Transverse colon (tissue), 4 donors: ENCODE data around the gene NDUFAF3. TPM values are rescaled to one million over a fixed set of nuclear protein-coding genes. Genes with fewer than 3 reads are reported as not detected.
A peak's percentile ranks its signal among the peaks of the same experiment; 100 is the strongest.

Experiments
- DNase-seq: peaks from one replicate; pipeline ENCODE4 v3.0.0-alpha.2; 2019
- H3K27ac ChIP-seq, 4 donors: fragments of 200-600 bp; sonication (generic); 2 replicates each; pipeline ENCODE4 v1.5.1; 2016 to 2018; ENCODE audit warnings: inconsistent platforms in 4 of 4
- H3K27me3 ChIP-seq: fragments of 200-600 bp; sonication (generic); 2 replicates; pipeline ENCODE4 v1.5.1; 2017; ENCODE audit warnings: inconsistent platforms
- H3K36me3 ChIP-seq, 4 donors: fragments of 200-600 bp; sonication (generic); 2 replicates each; pipeline ENCODE4 v1.5.1; 2017 to 2019; ENCODE audit warnings: inconsistent platforms in 4 of 4
- H3K4me1 ChIP-seq, 4 donors: fragments of 200-600 bp; sonication (generic); 2 replicates each; pipeline ENCODE4 v1.5.1; 2017 to 2020; ENCODE audit warnings: inconsistent platforms in 4 of 4
- H3K4me3 ChIP-seq, 4 donors: fragments of 200-600 bp; sonication (generic); 1 replicate in 1 of 4; 2 replicates in 3 of 4; pipeline versions ENCODE4 v1.5.1 to v1.6.1; 2017 to 2019; ENCODE audit warnings: inconsistent platforms in 4 of 4
- H3K9me3 ChIP-seq, 2 donors: fragments of 200-600 bp; sonication (generic); 2 replicates each; pipeline ENCODE4 v1.5.1; 2017 to 2019; ENCODE audit warnings: inconsistent platforms in 2 of 2
- EP300 ChIP-seq: sonication (generic); formaldehyde crosslinking; IDR thresholded peaks from one replicate; pipeline ENCODE4 v1.6.1; 2017; ENCODE audit warnings: antibody characterized with exemption, low read depth
- POLR2A ChIP-seq: fragments of 450-650 bp; IDR thresholded peaks from one replicate; pipeline ENCODE4 v1.6.1; 2016; ENCODE audit warnings: antibody characterized with exemption, mild to moderate bottlenecking, moderate library complexity
- POLR2AphosphoS5 ChIP-seq, 3 donors: sonication (generic); formaldehyde crosslinking; IDR thresholded peaks; one replicate each; pipeline ENCODE4 v1.6.1; 2016; ENCODE audit warnings: antibody characterized with exemption in 3 of 3
- WGBS, 2 donors: methylation state at CpG; one replicate each; pipeline ENCODE4 v1.1.5; 2018; ENCODE audit warnings: low coverage in 1 of 2; 5-methylcytosine and 5-hydroxymethylcytosine counted together
- in situ Hi-C, 4 donors: fragments of 200-750 bp; cut with MboI; loops; one replicate each; pipeline versions ENCODE4 v1.15.0 to v1.15.1; 2017; ENCODE audit warnings: low sequenced_read_pairs in 3 of 4, low pct_ligation_motif_present in 1 of 4, low pct_unique_long_range_greater_than_20kb in 1 of 4
- intact Hi-C: fragments of 100-400 bp; cut with DNase I; formaldehyde crosslinking; loops from one replicate; pipeline ENCODE4 v1.15.1; 2023; ENCODE audit warnings: low total_unique reads
- total RNA-seq, 4 donors: library from RNA; depleted of rRNA; stranded (reverse); fragments of >200 nt; gene quantifications; one replicate each; pipeline ENCODE4 v1.1.0, GENCODE V29; 2016
- TF ChIP-seq, protein P1 (sequence below), 5 experiments: fragments of 200-600 bp in 3 of 5; fragments of 450-650 bp in 2 of 5; sonication (generic) in 3 of 5; IDR thresholded peaks; 1 replicate in 2 of 5; 2 replicates in 3 of 5; pipeline ENCODE4 v1.5.1; 2016 to 2017; ENCODE audit warnings: antibody characterized with exemption in 5 of 5, inconsistent platforms in 3 of 5, mild to moderate bottlenecking in 2 of 5, moderate library complexity in 1 of 5

NDUFAF3 gene
- total RNA-seq, 4 donors from 2014 or later = 30.4 to 125 (median 88.1) TPM

DNA sequence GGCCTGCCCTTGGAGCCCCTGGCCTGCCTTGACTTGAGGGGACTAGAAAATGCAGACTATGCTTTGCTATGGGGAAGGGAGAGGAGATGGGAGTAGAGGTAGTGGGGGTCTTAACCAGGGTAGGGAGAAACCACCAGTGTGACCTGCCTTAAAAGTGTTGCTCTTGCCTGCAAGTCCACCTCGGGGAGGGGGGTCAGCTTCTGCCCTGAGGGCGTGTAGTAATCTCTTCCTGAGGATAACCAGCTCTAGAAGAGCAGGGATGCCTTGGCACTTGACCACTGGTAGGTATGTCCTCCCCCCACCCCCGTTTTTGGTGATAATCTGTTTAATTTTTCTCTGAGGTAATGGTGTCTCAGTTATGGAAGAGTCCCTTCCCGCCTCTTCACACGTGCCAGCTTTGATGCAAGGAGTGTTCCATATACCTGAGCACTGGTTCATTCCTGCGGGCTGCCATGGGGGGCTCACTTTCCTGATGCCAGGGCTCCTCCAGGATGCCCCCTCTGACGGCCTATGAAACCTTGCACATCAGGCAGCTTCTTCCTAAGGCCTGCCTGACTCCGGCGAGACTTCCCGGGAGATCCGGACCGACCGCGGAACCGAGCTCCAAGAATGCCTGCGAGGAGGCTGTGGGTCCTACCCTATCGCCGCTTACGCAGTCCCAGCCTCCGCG lies 32.7 kb upstream of the NDUFAF3 start:
- in situ Hi-C loops = no loop called here
- Histone ChIP-seq H3K27ac (peak overlapping the region; percentile 90 to 95 (median 92)), H3K4me1 (peaks cover 17 to 35% (median 23%) of the 10 kb centered on the region in 4 donors), H3K9me3 (no peaks in the 10 kb centered on the region), H3K27me3 (no peaks in the 10 kb centered on the region), H3K36me3 (peaks cover 0 to 8% (median 0%) of the 10 kb centered on the region in 4 donors), H3K4me3 (peak overlapping the region; percentile 53 to 98 (median 87))
- DNase-seq = no peak
- intact Hi-C loops = no loop called here
- TF ChIP-seq EP300 = no peak
- TF ChIP-seq, protein P1, sequence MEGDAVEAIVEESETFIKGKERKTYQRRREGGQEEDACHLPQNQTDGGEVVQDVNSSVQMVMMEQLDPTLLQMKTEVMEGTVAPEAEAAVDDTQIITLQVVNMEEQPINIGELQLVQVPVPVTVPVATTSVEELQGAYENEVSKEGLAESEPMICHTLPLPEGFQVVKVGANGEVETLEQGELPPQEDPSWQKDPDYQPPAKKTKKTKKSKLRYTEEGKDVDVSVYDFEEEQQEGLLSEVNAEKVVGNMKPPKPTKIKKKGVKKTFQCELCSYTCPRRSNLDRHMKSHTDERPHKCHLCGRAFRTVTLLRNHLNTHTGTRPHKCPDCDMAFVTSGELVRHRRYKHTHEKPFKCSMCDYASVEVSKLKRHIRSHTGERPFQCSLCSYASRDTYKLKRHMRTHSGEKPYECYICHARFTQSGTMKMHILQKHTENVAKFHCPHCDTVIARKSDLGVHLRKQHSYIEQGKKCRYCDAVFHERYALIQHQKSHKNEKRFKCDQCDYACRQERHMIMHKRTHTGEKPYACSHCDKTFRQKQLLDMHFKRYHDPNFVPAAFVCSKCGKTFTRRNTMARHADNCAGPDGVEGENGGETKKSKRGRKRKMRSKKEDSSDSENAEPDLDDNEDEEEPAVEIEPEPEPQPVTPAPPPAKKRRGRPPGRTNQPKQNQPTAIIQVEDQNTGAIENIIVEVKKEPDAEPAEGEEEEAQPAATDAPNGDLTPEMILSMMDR (IDR thresholded peaks at IDR 0.05) = no peak
- TF ChIP-seq POLR2AphosphoS5 (IDR thresholded peaks at IDR 0.05) = no peak
- no peak for TF ChIP-seq POLR2A
- 4% methylated on average over 18 of the region's 21 CpGs; no CpG with 5 or more reads in 1 of the 2 donors for WGBS, 2 donors

DNA sequence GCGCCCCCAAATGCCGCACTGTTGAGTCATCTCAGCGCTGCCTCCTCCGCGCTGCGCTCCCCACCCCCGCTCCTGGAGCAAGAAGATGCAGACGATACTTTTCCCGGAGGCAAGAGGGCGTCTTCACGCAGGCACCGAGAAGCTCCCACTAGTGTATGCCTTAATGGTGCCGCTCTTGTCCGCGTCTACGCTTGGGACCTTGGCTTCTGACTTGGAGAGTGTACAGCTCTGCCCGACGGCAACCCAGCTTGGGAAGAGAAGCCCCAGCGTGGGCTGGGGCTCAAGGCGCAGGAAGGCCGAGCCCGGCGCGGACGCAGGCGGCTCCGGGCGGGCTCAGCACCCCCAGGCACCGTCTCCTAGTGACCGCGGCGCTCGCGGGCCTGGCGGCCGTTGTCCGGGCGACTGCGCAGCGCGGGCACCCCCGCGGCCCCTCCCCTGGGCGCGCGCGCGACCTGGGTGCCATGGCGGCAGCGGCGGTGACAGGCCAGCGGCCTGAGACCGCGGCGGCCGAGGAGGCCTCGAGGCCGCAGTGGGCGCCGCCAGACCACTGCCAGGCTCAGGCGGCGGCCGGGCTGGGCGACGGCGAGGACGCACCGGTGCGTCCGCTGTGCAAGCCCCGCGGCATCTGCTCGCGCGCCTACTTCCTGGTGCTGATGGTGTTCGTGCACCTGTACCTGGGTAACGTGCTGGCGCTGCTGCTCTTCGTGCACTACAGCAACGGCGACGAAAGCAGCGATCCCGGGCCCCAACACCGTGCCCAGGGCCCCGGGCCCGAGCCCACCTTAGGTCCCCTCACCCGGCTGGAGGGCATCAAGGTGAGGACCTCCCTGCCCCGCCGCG lies 31.9 kb upstream of the NDUFAF3 start, which contains the start of gene P4HTM:
P4HTM (plus strand) TSS at position 446 of the 840 bp plus-strand sequence; CDS start at position 462, 16 bp downstream.
- peak within 1 kb of the TSS; percentile 53 to 98 (median 87) for H3K4me3 ChIP-seq
- WGBS, 2 donors = 1% methylated on average over 60 of the region's 91 CpGs; no CpG with 5 or more reads in 1 of the 2 donors
- no peaks in the 10 kb centered on the region for H3K9me3 ChIP-seq
- TF ChIP-seq, protein P1 (IDR thresholded peaks at IDR 0.05) = peak; percentile 15 to 46 (median 30)
- no peak for TF ChIP-seq EP300
- TF ChIP-seq POLR2A = peak; percentile 68
- TF ChIP-seq POLR2AphosphoS5 (IDR thresholded peaks at IDR 0.05) = peak; percentile 84 to 90 (median 89)
- in situ Hi-C loops (no loop called here), intact Hi-C loops (no loop called here)
- H3K4me1 ChIP-seq = peaks cover 17 to 35% (median 23%) of the 10 kb centered on the region in 4 donors
- no peaks in the 10 kb centered on the region for H3K27me3 ChIP-seq
- H3K36me3 ChIP-seq = peaks cover 0 to 2% (median 0%) of the 10 kb centered on the region in 4 donors
- peak; percentile 87 for DNase-seq
- H3K27ac ChIP-seq = peak within 1 kb of the TSS; percentile 90 to 95 (median 92)

DNA sequence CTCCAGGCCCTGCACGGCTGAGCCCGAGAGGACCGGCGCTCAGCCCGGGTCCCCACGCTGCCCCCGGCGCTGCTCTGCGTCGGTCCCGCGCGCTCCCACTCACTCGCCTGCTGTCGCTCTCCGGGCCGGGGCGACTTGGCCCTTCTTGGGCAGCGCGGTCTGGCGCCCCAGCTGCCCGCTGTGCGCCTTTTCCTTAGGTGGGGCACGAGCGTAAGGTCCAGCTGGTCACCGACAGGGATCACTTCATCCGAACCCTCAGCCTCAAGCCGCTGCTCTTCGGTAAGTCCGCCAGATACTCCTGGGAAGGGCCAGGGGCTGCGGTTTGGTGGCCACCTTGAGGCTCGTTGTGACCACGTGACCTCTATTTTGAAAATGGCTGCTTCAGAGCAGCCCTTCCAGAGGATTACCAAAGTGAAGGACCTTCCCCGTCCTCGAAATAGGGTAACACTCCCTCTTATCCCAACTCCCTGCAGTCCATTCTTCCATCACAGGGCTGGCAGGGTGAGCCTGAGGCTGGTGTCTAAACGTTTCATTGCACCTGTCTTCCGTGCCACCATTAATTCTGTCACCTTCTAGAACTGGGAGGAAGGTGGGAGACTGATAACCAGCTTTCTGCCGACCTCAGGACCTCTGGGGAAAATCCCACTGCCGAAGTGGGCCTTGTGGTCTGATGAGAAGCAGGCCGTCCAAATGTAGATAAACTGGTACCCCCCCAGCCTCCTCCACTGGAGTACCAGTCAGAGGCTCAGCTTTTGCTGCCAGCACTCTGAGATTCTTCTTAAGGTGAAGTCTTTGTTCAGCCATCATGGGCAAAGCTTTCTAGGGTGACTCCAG lies 31.1 kb upstream of the NDUFAF3 start:
- Histone ChIP-seq H3K27ac (peak overlapping the region; percentile 90 to 95 (median 92)), H3K4me3 (peak overlapping the region; percentile 53 to 98 (median 87)), H3K36me3 (no peaks in the 10 kb centered on the region), H3K4me1 (peaks cover 17 to 35% (median 23%) of the 10 kb centered on the region in 4 donors), H3K27me3 (no peaks in the 10 kb centered on the region), H3K9me3 (no peaks in the 10 kb centered on the region)
- in situ Hi-C loops (no loop called here), intact Hi-C loops (no loop called here)
- 4 to 7% methylated on average over 3 to 20 of the region's 40 CpGs for WGBS, 2 donors
- TF ChIP-seq POLR2A = no peak
- TF ChIP-seq, protein P1 (IDR thresholded peaks at IDR 0.05) = peak in 1 of 5 experiments; percentile 1
- peak; percentile 39 for DNase-seq
